NB4 (cell line): ENCODE data around the gene ATG13.

ENCODE experiments used
- CTCF ChIP-seq: IDR thresholded peaks from one replicate; pipeline ENCODE4 v1.5.1; 2012; ENCODE audit warnings: low read depth, low read length
- MYC ChIP-seq: IDR thresholded peaks from 2 replicates; pipeline ENCODE4 v1.6.1; 2011; ENCODE audit warnings: low read depth, low read length
- POLR2A ChIP-seq: IDR thresholded peaks from 2 replicates; pipeline ENCODE4 v1.6.1; 2011; ENCODE audit warnings: mild to moderate bottlenecking; ENCODE audit not compliant: insufficient read length; ENCODE audit errors: extremely low read depth

GRCh38 chr11:46639197-46639839, 22.0 kb downstream of the ATG13 start:
- TF ChIP-seq CTCF = no peak
- no peak for TF ChIP-seq POLR2A
- TF ChIP-seq MYC = peak; percentile 61
